Endothelial cell of hepatic sinusoid (primary cell): ENCODE results near the gene LEF1.
"Not testable (repeated sequence)": the region's sequence is repeated elsewhere in the genome, so short reads cannot be mapped to it uniquely, and the experiment has no call there.

Source experiments
- in situ Hi-C: cut with HindIII; loops from 2 replicates; pipeline ENCODE4 v1.10.0; 2017; ENCODE audit warnings: low sequenced_read_pairs

LEF1 gene

GRCh38 chr4:108072300-108072699, 96.4 kb downstream of the LEF1 start:
- in situ Hi-C loops, result no loop called here

GRCh38 chr4:108070775-108071174, 98.0 kb downstream of the LEF1 start:
- in situ Hi-C loops, result no loop called here

- in situ Hi-C loops, result no loop called here
Observed at GRCh38 chr4:108068442-108068841, 100.3 kb downstream of the LEF1 start.

GRCh38 chr4:108060686-108061321, 107.9 kb downstream of the LEF1 start:
- in situ Hi-C loops, result no loop called here

- in situ Hi-C loops, result no loop called here
Observed at GRCh38 chr4:108060164-108060563, 108.6 kb downstream of the LEF1 start.

GRCh38 chr4:108058685-108059440, 109.9 kb downstream of the LEF1 start:
- in situ Hi-C loops, result no loop called here

- in situ Hi-C loops, result no loop called here
Observed at GRCh38 chr4:108056418-108056817, 112.3 kb downstream of the LEF1 start.

GRCh38 chr4:108055787-108056186, 112.9 kb downstream of the LEF1 start:
- in situ Hi-C loops, result no loop called here

- in situ Hi-C loops, result no loop called here
Observed at GRCh38 chr4:108054025-108054638, 114.6 kb downstream of the LEF1 start.

GRCh38 chr4:108053251-108053711, 115.5 kb downstream of the LEF1 start:
- in situ Hi-C loops, result no loop called here

- in situ Hi-C loops, result no loop called here
Observed at GRCh38 chr4:108052558-108053120, 116.1 kb downstream of the LEF1 start.

GRCh38 chr4:108051343-108051742, 117.4 kb downstream of the LEF1 start:
- in situ Hi-C loops, result no loop called here

GRCh38 chr4:108050166-108051111, 118.3 kb downstream of the LEF1 start:
- in situ Hi-C loops, result not testable (repeated sequence)

GRCh38 chr4:108049406-108049805, 119.3 kb downstream of the LEF1 start:
- in situ Hi-C loops, result no loop called here

GRCh38 chr4:108048997-108049396, 119.7 kb downstream of the LEF1 start:
- in situ Hi-C loops, result no loop called here

GRCh38 chr4:108048157-108048556, 120.6 kb downstream of the LEF1 start:
- in situ Hi-C loops, result no loop called here

- in situ Hi-C loops, result no loop called here
Observed at GRCh38 chr4:108047199-108047598, 121.5 kb downstream of the LEF1 start.

GRCh38 chr4:108045687-108046024, 123.1 kb downstream of the LEF1 start:
- in situ Hi-C loops, result no loop called here

GRCh38 chr4:108044951-108045686, 123.6 kb downstream of the LEF1 start:
- in situ Hi-C loops, result no loop called here

- in situ Hi-C loops, result no loop called here
Observed at GRCh38 chr4:108043526-108043925, 125.2 kb downstream of the LEF1 start.
